Parathyroid adenoma (tissue), 2 donors: ENCODE results near the gene CCL17.

Experiments
- H2AFZ ChIP-seq: fragments of 300-600 bp; sonication (generic); one replicate; pipeline ENCODE4 v1.7.0; 2017; ENCODE audit warnings: antibody characterized with exemption, mild to moderate bottlenecking
- H3K27ac ChIP-seq: fragments of 300-600 bp; sonication (generic); one replicate; pipeline ENCODE4 v1.7.0; 2017
- H3K27me3 ChIP-seq: fragments of 300-600 bp; sonication (generic); one replicate; pipeline ENCODE4 v1.7.0; 2017; ENCODE audit warnings: low read length; ENCODE audit not compliant: control insufficient read depth, insufficient read depth
- H3K36me3 ChIP-seq: fragments of 300-600 bp; sonication (generic); one replicate; pipeline ENCODE4 v1.7.0; 2017; ENCODE audit warnings: low read length; ENCODE audit not compliant: control insufficient read depth, insufficient read depth
- H3K4me1 ChIP-seq: fragments of 300-600 bp; sonication (generic); one replicate; pipeline ENCODE4 v1.7.0; 2017; ENCODE audit warnings: control low read depth
- H3K4me2 ChIP-seq: fragments of 300-600 bp; sonication (generic); one replicate; pipeline ENCODE4 v1.7.0; 2017; ENCODE audit warnings: low read length
- H3K4me3 ChIP-seq: fragments of 300-600 bp; sonication (generic); one replicate; pipeline ENCODE4 v1.7.0; 2017; ENCODE audit warnings: low read depth, low read length
- H3K79me2 ChIP-seq: fragments of 300-600 bp; sonication (generic); one replicate; pipeline ENCODE4 v1.7.0; 2017; ENCODE audit warnings: control low read depth
- H3K9ac ChIP-seq: fragments of 300-600 bp; sonication (generic); one replicate; pipeline ENCODE4 v1.7.0; 2017; ENCODE audit warnings: mild to moderate bottlenecking
- H3K9me3 ChIP-seq: fragments of 300-600 bp; sonication (generic); one replicate; pipeline ENCODE4 v1.7.0; 2017; ENCODE audit warnings: low read length; ENCODE audit not compliant: control insufficient read depth
- CTCF ChIP-seq: fragments of 300-600 bp; sonication (generic); IDR thresholded peaks from one replicate; pipeline ENCODE4 v1.7.0; 2017; ENCODE audit warnings: antibody characterized with exemption, mild to moderate bottlenecking
- donor health status: primary hyperparathyroidism.

The CCL17 gene

GRCh38 chr16:57358086-57358420 is 46.5 kb upstream of the CCL17 start:
- no peak overlapping the region for H3K4me3 ChIP-seq
- no peaks in the 10 kb centered on the region for H3K9me3 ChIP-seq
- no peak for TF ChIP-seq CTCF
- no peak overlapping the region for H3K9ac ChIP-seq
- peaks cover 9% of the 10 kb centered on the region for H3K4me1 ChIP-seq
- H2AFZ ChIP-seq = no peak overlapping the region
- H3K36me3 ChIP-seq = no peaks in the 10 kb centered on the region
- no peak overlapping the region for H3K4me2 ChIP-seq
- no peaks in the 10 kb centered on the region for H3K79me2 ChIP-seq
- H3K27ac ChIP-seq = no peak overlapping the region
- no peaks in the 10 kb centered on the region for H3K27me3 ChIP-seq

GRCh38 chr16:57358527-57359095 is 46.0 kb upstream of the CCL17 start, which contains the start of gene CCL22:
CCL22 (plus strand) TSS chr16:57358783; CDS start chr16:57358817, 34 bp downstream.
- H3K36me3 ChIP-seq = no peaks in the 10 kb centered on the region
- H3K9ac ChIP-seq = no peak within 1 kb of the TSS
- TF ChIP-seq CTCF = no peak
- no peak within 1 kb of the TSS for H3K4me3 ChIP-seq
- no peaks in the 10 kb centered on the region for H3K27me3 ChIP-seq
- no peaks in the 10 kb centered on the region for H3K79me2 ChIP-seq
- H2AFZ ChIP-seq = no peak within 1 kb of the TSS
- H3K27ac ChIP-seq = no peak within 1 kb of the TSS
- H3K4me2 ChIP-seq = no peak within 1 kb of the TSS
- H3K4me1 ChIP-seq = peaks cover 9% of the 10 kb centered on the region
- H3K9me3 ChIP-seq = no peaks in the 10 kb centered on the region

- Histone ChIP-seq H3K4me1 (peaks cover 9% of the 10 kb centered on the region), H3K36me3 (no peaks in the 10 kb centered on the region), H2AFZ (peak overlapping the region; percentile 11), H3K27ac (no peak overlapping the region), H3K79me2 (no peaks in the 10 kb centered on the region), H3K4me2 (no peak overlapping the region), H3K4me3 (no peak overlapping the region), H3K9me3 (no peaks in the 10 kb centered on the region), H3K9ac (no peak overlapping the region), H3K27me3 (no peaks in the 10 kb centered on the region)
- no peak for TF ChIP-seq CTCF
Measured at GRCh38 chr16:57360321-57360935, 44.1 kb upstream of the CCL17 start.

GRCh38 chr16:57361404-57361803 is 43.2 kb upstream of the CCL17 start:
- TF ChIP-seq CTCF = no peak
- no peak overlapping the region for H3K27ac ChIP-seq
- no peaks in the 10 kb centered on the region for H3K36me3 ChIP-seq
- H3K9ac ChIP-seq = no peak overlapping the region
- no peaks in the 10 kb centered on the region for H3K27me3 ChIP-seq
- no peak overlapping the region for H3K4me3 ChIP-seq
- H2AFZ ChIP-seq = peak overlapping the region; percentile 89
- H3K79me2 ChIP-seq = no peaks in the 10 kb centered on the region
- H3K4me1 ChIP-seq = peaks cover 9% of the 10 kb centered on the region
- H3K4me2 ChIP-seq = no peak overlapping the region
- no peaks in the 10 kb centered on the region for H3K9me3 ChIP-seq

- no peak for TF ChIP-seq CTCF
- no peaks in the 10 kb centered on the region for H3K9me3 ChIP-seq
- no peak overlapping the region for H2AFZ ChIP-seq
- no peak overlapping the region for H3K4me3 ChIP-seq
- H3K79me2 ChIP-seq = no peaks in the 10 kb centered on the region
- H3K9ac ChIP-seq = no peak overlapping the region
- H3K36me3 ChIP-seq = no peaks in the 10 kb centered on the region
- peaks cover 9% of the 10 kb centered on the region for H3K4me1 ChIP-seq
- no peak overlapping the region for H3K4me2 ChIP-seq
- no peak overlapping the region for H3K27ac ChIP-seq
- H3K27me3 ChIP-seq = no peaks in the 10 kb centered on the region
Measured at GRCh38 chr16:57364143-57364542, 40.4 kb upstream of the CCL17 start.
